Measurements from ENCODE around the gene PAK5.

GRCh38 chr20:9506280-9506821 is 332.5 kb downstream of the PAK5 start:
- TF ChIP-seq CTCF (IDR thresholded peaks at IDR 0.05) (no peak), REST (IDR thresholded peaks at IDR 0.05; ENCODE audit: insufficient read depth in 1 of 2, low read depth in 2 of 2, low read length in 1 of 2) (no peak)

Measured in Panc1 (cell line).